Stimulated activated CD4-positive, alpha-beta T cell treated with anti-CD3 and anti-CD28 coated beads, Interleukin-4, amount 100 ng/mL, for 24 hours (primary cell): ENCODE measurements around the gene FADS2.

ENCODE experiments used
- DNase-seq: peaks from one replicate; pipeline ENCODE4 v3.0.0-alpha.2; 2020

Gene FADS2

GRCh38 chr11:61889831-61890230 lies 61.7 kb downstream of the FADS2 start:
- DNase-seq, result no peak

- DNase-seq, result peak; percentile 18
These were observed 62.6 kb downstream of the FADS2 start for GRCh38 chr11:61890529-61891330.

- DNase-seq, result peak; percentile 55
These were observed 63.4 kb downstream of the FADS2 start, which contains the start of gene FADS3 for GRCh38 chr11:61891331-61892084. Gene FADS3, minus strand, starts transcription at chr11:61891545. Its CDS starts 164 bp downstream, at chr11:61891381.

- no peak for DNase-seq
These were observed 63.9 kb downstream of the FADS2 start for GRCh38 chr11:61892085-61892370.

- DNase-seq, result no peak
These were observed 65.9 kb downstream of the FADS2 start for GRCh38 chr11:61893981-61894380.

- DNase-seq, result no peak
These were observed 67.1 kb downstream of the FADS2 start for GRCh38 chr11:61895046-61895717.

- DNase-seq, result no peak
These were observed 67.6 kb downstream of the FADS2 start for GRCh38 chr11:61895718-61896059.

- DNase-seq, result no peak
These were observed 68.7 kb downstream of the FADS2 start for GRCh38 chr11:61896665-61897386.

GRCh38 chr11:61897387-61898246 lies 69.5 kb downstream of the FADS2 start:
- DNase-seq, result peak; percentile 84

GRCh38 chr11:61898247-61898582 lies 70.1 kb downstream of the FADS2 start:
- no peak for DNase-seq

GRCh38 chr11:61899146-61899841 lies 71.2 kb downstream of the FADS2 start:
- peak; percentile 93 for DNase-seq

GRCh38 chr11:61900251-61900650 lies 72.2 kb downstream of the FADS2 start:
- no peak for DNase-seq

GRCh38 chr11:61901397-61901796 lies 73.3 kb downstream of the FADS2 start:
- no peak for DNase-seq

- no peak for DNase-seq
These were observed 74.2 kb downstream of the FADS2 start for GRCh38 chr11:61902313-61902712.

- DNase-seq, result no peak
These were observed 75.7 kb downstream of the FADS2 start for GRCh38 chr11:61903845-61904244.

- no peak for DNase-seq
These were observed 76.5 kb downstream of the FADS2 start for GRCh38 chr11:61904539-61905048.

GRCh38 chr11:61905067-61905696 lies 77.1 kb downstream of the FADS2 start:
- DNase-seq, result no peak

- DNase-seq, result no peak
These were observed 77.9 kb downstream of the FADS2 start for GRCh38 chr11:61905801-61906521.

GRCh38 chr11:61906522-61906909 lies 78.4 kb downstream of the FADS2 start:
- no peak for DNase-seq

GRCh38 chr11:61907282-61907681 lies 79.2 kb downstream of the FADS2 start:
- no peak for DNase-seq
